Measurements from ENCODE around the gene S100PBP. TPM values are rescaled to one million over a fixed set of nuclear protein-coding genes. Genes with fewer than 3 reads are reported as not detected.
A peak's percentile ranks its signal among the peaks of the same experiment; 100 is the strongest.

The S100PBP gene
- total and polyA plus RNA-seq, 10 donors, result 15.5 to 76.3 (median 52.0) TPM

- Histone ChIP-seq H3K36me3 (no peaks in the 10 kb centered on the region), H3K4me1 (peaks cover 11 to 30% (median 22%) of the 10 kb centered on the region in 6 donors), H3K4me3 (no peak overlapping the region), H3K9me3 (no peaks in the 10 kb centered on the region), H3K27ac (no peak overlapping the region), H3K27me3 (replicated peaks in 1 of 7) (peaks cover 0 to 69% (median 40%) of the 10 kb centered on the region in 7 donors)
- intact Hi-C loops (cut with DNase I; ENCODE audit: low total_unique reads), result no loop called here
- peak; percentile 43 for DNase-seq
- WGBS, 5 donors, result 40 to 87% (median 79%) methylated on average over 1 to 5 of the region's 5 CpGs
- TF ChIP-seq POLR2AphosphoS5 (IDR thresholded peaks at IDR 0.05) (no peak), POLR2A (IDR thresholded peaks at IDR 0.05) (no peak), CTCF (IDR thresholded peaks at IDR 0.05 in 8 of 11, conservative IDR thresholded peaks at IDR 0.05 in 3 of 11) (no peak)
Measured at GRCh38 chr1:32896451-32896850, 79.0 kb downstream of the S100PBP start.

- Histone ChIP-seq H3K27me3 (replicated peaks in 1 of 7) (peaks cover 0 to 69% (median 38%) of the 10 kb centered on the region in 7 donors), H3K27ac (no peak overlapping the region), H3K4me1 (peaks cover 11 to 33% (median 25%) of the 10 kb centered on the region in 6 donors), H3K4me3 (no peak overlapping the region), H3K36me3 (no peaks in the 10 kb centered on the region), H3K9me3 (no peaks in the 10 kb centered on the region)
- WGBS, 5 donors, result 63 to 87% (median 84%) methylated on average over 11 of the region's 11 CpGs
- intact Hi-C loops (cut with DNase I; ENCODE audit: low total_unique reads), result no loop called here
- DNase-seq, result peak; percentile 29
- TF ChIP-seq POLR2A (IDR thresholded peaks at IDR 0.05) (no peak), CTCF (IDR thresholded peaks at IDR 0.05 in 8 of 11, conservative IDR thresholded peaks at IDR 0.05 in 3 of 11) (no peak), POLR2AphosphoS5 (IDR thresholded peaks at IDR 0.05) (no peak)
Measured at GRCh38 chr1:32897082-32898049, 79.9 kb downstream of the S100PBP start.

DNA sequence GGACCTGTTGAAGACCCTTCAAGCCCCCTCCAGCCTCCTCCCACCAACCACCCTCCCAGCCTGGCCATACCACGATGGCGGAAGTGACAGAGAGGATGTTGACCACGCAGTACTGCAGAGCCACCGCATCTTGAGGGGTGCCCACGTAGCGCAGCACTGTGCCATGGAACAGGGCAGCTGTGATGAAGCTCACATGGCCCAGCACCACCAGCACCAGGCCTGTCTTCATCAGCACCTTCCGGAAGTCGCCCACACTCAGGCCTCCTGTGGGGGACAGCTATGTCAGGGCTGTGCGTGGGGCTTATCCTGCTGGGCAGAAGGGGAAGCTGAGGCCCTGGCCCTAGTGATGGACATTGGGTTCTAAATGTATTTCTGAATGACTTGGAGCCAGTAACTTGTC is 80.6 kb downstream of the S100PBP start:
- WGBS, 5 donors, result 86 to 94% (median 90%) methylated on average over 8 to 9 of the region's 9 CpGs
- Histone ChIP-seq H3K9me3 (no peaks in the 10 kb centered on the region), H3K27ac (no peak overlapping the region), H3K4me3 (no peak overlapping the region), H3K27me3 (replicated peaks in 1 of 7) (peaks cover 0 to 68% (median 31%) of the 10 kb centered on the region in 7 donors), H3K4me1 (peaks cover 11 to 26% (median 20%) of the 10 kb centered on the region in 6 donors), H3K36me3 (no peaks in the 10 kb centered on the region)
- TF ChIP-seq POLR2AphosphoS5 (IDR thresholded peaks at IDR 0.05), result no peak
- TF ChIP-seq POLR2A (IDR thresholded peaks at IDR 0.05), result no peak
- TF ChIP-seq CTCF (IDR thresholded peaks at IDR 0.05 in 8 of 11, conservative IDR thresholded peaks at IDR 0.05 in 3 of 11), result no peak
- intact Hi-C loops (cut with DNase I; ENCODE audit: low total_unique reads), result no loop called here
- DNase-seq, result no peak

DNA sequence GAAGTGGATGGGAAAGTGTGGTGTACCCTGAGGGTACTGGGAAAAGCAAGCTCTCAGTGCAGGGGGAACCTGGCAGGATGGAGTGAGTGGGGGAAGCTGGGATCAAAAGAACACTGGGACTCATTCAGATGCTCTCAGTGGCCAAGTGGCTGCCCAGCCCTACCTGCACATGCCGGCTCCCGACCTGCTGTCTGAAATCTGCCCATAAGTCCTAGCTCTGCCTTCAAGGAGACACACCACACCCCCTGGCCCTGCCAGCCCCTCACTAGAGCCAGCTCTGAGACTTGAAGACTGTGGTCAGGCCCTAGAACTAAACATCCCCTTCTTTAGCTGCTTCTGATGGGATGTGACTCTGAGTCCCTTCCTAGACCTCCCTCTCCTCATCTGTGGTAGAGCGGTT is 81.5 kb downstream of the S100PBP start:
- no peak for DNase-seq
- H3K4me3 ChIP-seq, result no peak overlapping the region
- H3K27ac ChIP-seq, result no peak overlapping the region
- H3K27me3 ChIP-seq (replicated peaks in 1 of 7), result peaks cover 0 to 63% (median 22%) of the 10 kb centered on the region in 7 donors
- no peaks in the 10 kb centered on the region for H3K36me3 ChIP-seq
- TF ChIP-seq POLR2A (IDR thresholded peaks at IDR 0.05) (no peak), POLR2AphosphoS5 (IDR thresholded peaks at IDR 0.05) (no peak), CTCF (IDR thresholded peaks at IDR 0.05 in 8 of 11, conservative IDR thresholded peaks at IDR 0.05 in 3 of 11) (no peak)
- intact Hi-C loops (cut with DNase I; ENCODE audit: low total_unique reads), result no loop called here
- H3K4me1 ChIP-seq, result peaks cover 5 to 17% (median 12%) of the 10 kb centered on the region in 6 donors
- WGBS, 5 donors, result 87 to 97% (median 89%) methylated on average over 3 of the region's 3 CpGs
- H3K9me3 ChIP-seq, result no peaks in the 10 kb centered on the region
